ENCODE results near the gene RXRA. TPM values are rescaled to one million over a fixed set of nuclear protein-coding genes. Genes with fewer than 3 reads are reported as not detected.

The RXRA gene
- polyA plus RNA-seq, 1 donor from 2014 or later = 2.7 TPM

Small RNAs within 50 kb of the gene (small RNA-seq; reads per million reads assigned to genes)
- 0 to 0.39 (median 0) reads per million in 3 experiments for gene MIR4669

Other genes starting within 250 kb of the RXRA start
- 35.8 and 40.2 TPM in 2 replicates for gene WDR5, start 190.4 kb upstream of the RXRA start, polyA plus RNA-seq
- not detected in 2 replicates for gene RNU6ATAC, start 161.9 kb upstream of the RXRA start, polyA plus RNA-seq